H1 (cell line): ENCODE results near the gene RCC1. TPM values are rescaled to one million over a fixed set of nuclear protein-coding genes. Genes with fewer than 3 reads are reported as not detected.
A peak's percentile ranks its signal among the peaks of the same experiment; 100 is the strongest.

ENCODE experiments used
- CHD7 ChIP-seq: fragments of 300-600 bp; sonication (generic); IDR thresholded peaks from 2 replicates; pipeline ENCODE4 v1.7.1; 2012; ENCODE audit warnings: low read length, moderate library complexity, mild to moderate bottlenecking, inconsistent platforms; ENCODE audit not compliant: insufficient replicate concordance
- POLR2A ChIP-seq, 2 experiments: IDR thresholded peaks; 1 replicate in 1 of 2; 2 replicates in 1 of 2; pipeline ENCODE4 v1.6.1; 2011; ENCODE audit warnings: low read depth in 2 of 2, low read length in 2 of 2, mild to moderate bottlenecking in 2 of 2; ENCODE audit errors: control extremely low read depth in 1 of 2
- POLR2AphosphoS5 ChIP-seq: IDR thresholded peaks from 2 replicates; pipeline ENCODE4 v1.6.1; 2011; ENCODE audit warnings: low read depth, low read length
- polyA plus RNA-seq, 7 experiments: library from polyadenylated mRNA; depleted of rRNA in 3 of 7; stranded (reverse) in 5 of 7; unstranded in 2 of 7; fragments of >200 nt in 5 of 7; fragments of 200-250 nt in 2 of 7; gene quantifications; 1 replicate in 5 of 7; 2 replicates in 1 of 7; 4 replicates in 1 of 7; pipeline versions ENCODE4 v1.2.1 to v1.2.3, GENCODE V29; 2011 to 2013; ENCODE audit warnings: missing spikeins in 2 of 7, mixed read lengths in 2 of 7
- total RNA-seq: library from RNA; stranded (reverse); fragmentation: NEBNext Ultra II Directional; extraction: Animal tissue kit (Norgen Biotek cat#: 25700); gene quantifications from 2 replicates; pipeline ENCODE4 v1.2.1, GENCODE V29; 2021

RCC1 gene
- total and polyA plus RNA-seq, 2 of the 8 experiments (the other 6 are each of a cell fraction or from before 2014, with no cell fraction given): 48.5 to 98.4 TPM

- TF ChIP-seq CHD7: no peak
- TF ChIP-seq POLR2AphosphoS5: peak; percentile 80; the same call in 1 of the 2 replicates
- TF ChIP-seq POLR2A (IDR thresholded peaks at IDR 0.05; ENCODE audit: control extremely low read depth in 1 of 2, low read depth in 2 of 2, low read length in 2 of 2): peak; percentile 13 to 79; a peak in 2 of 3 replicates
Measured at GRCh38 chr1:28577738-28578536, 72.1 kb downstream of the RCC1 start (continued).
